ENCODE results near the gene ATG16L1. TPM values are rescaled to one million over a fixed set of nuclear protein-coding genes. Genes with fewer than 3 reads are reported as not detected.
A peak's percentile ranks its signal among the peaks of the same experiment; 100 is the strongest.

Gene ATG16L1
- polyA plus RNA-seq, 3 donors, result 3.3 to 22.9 (median 4.3) TPM

- Histone ChIP-seq H3K27ac (ENCODE audit: low read depth in 1 of 2, low read length in 2 of 2) (no peak overlapping the region), H3K4me2 (replicated peaks; ENCODE audit: extremely low read depth, low read length, poor library complexity, severe bottlenecking) (no peak overlapping the region), H2AFZ (ENCODE audit: insufficient read depth, low read depth, low read length, poor library complexity, severe bottlenecking) (no peak overlapping the region), H3K9me3 (replicated peaks in 1 of 2; ENCODE audit: control insufficient read depth in 1 of 2, insufficient read depth in 1 of 2, low read length in 2 of 2) (no peaks in the 10 kb centered on the region), H3K4me1 (ENCODE audit: control insufficient read depth in 1 of 2, insufficient read depth in 2 of 2, low read length in 2 of 2) (no peaks in the 10 kb centered on the region), H3K27me3 (ENCODE audit: control insufficient read depth in 2 of 2, insufficient read depth in 2 of 2, low read length in 2 of 2) (no peaks in the 10 kb centered on the region), H3K36me3 (replicated peaks in 1 of 2; ENCODE audit: control insufficient read depth in 1 of 2, insufficient read depth in 2 of 2, low read length in 2 of 2) (peaks cover 51 to 57% of the 10 kb centered on the region in 2 donors), H3K4me3 (replicated peaks in 1 of 3; ENCODE audit: low read depth in 2 of 3, low read length in 3 of 3) (no peak overlapping the region), H3K9ac (ENCODE audit: insufficient read depth, low read length, poor library complexity, severe bottlenecking) (no peak overlapping the region), H4K20me1 (ENCODE audit: insufficient read depth, low read length) (no peaks in the 10 kb centered on the region), H3K79me2 (ENCODE audit: insufficient read depth, low read length) (no peaks in the 10 kb centered on the region)
- Mint-ChIP-seq H3K9me3 (no peaks in the 10 kb centered on the region), H3K27ac (peak overlapping the region in 2 of 7 donors; percentile 10 to 17), H3K4me3 (no peak overlapping the region), H3K36me3 (peaks cover 55 to 60% of the 10 kb centered on the region in 2 donors), H3K4me1 (no peaks in the 10 kb centered on the region), H3K27me3 (ENCODE audit: low read depth in 3 of 3) (no peaks in the 10 kb centered on the region)
- intact Hi-C loops (cut with micrococcal nuclease), result no loop called here
- no peak for TF ChIP-seq CTCF (IDR thresholded peaks at IDR 0.05)
- DNase-seq, result no peak
- 92% methylated on average over 5 of the region's 5 CpGs for WGBS (ENCODE audit: insufficient coverage)
These were observed 44.4 kb downstream of the ATG16L1 start for GRCh38 chr2:233295891-233296290.

DNA sequence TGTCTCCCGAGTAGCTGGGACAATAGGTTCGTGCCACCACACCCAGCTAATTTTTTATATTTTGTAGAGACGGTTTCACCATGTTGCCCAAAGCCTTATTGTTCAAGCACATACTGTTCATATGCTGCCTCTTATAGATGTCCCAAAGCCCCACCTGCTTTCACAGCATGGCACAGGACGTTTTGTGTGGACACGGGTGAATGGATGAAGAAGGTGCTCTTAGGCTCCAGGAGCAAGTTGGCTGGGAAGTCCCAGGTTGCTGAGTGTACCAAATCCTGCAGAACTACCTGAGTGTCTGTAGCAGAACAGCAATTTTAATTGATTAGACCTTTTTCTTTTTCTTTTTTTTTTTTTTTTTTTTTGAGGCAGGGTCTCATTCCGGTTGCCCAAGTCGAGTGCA, 45.6 kb downstream of the ATG16L1 start:
- Histone ChIP-seq H3K4me3 (replicated peaks in 1 of 3; ENCODE audit: low read depth in 2 of 3, low read length in 3 of 3) (no peak overlapping the region), H3K27ac (ENCODE audit: low read depth in 1 of 2, low read length in 2 of 2) (no peak overlapping the region), H3K36me3 (replicated peaks in 1 of 2; ENCODE audit: control insufficient read depth in 1 of 2, insufficient read depth in 2 of 2, low read length in 2 of 2) (peaks cover 39 to 45% of the 10 kb centered on the region in 2 donors), H2AFZ (ENCODE audit: insufficient read depth, low read depth, low read length, poor library complexity, severe bottlenecking) (no peak overlapping the region), H4K20me1 (ENCODE audit: insufficient read depth, low read length) (no peaks in the 10 kb centered on the region), H3K4me1 (ENCODE audit: control insufficient read depth in 1 of 2, insufficient read depth in 2 of 2, low read length in 2 of 2) (no peaks in the 10 kb centered on the region), H3K9me3 (replicated peaks in 1 of 2; ENCODE audit: control insufficient read depth in 1 of 2, insufficient read depth in 1 of 2, low read length in 2 of 2) (no peaks in the 10 kb centered on the region), H3K79me2 (ENCODE audit: insufficient read depth, low read length) (no peaks in the 10 kb centered on the region), H3K4me2 (replicated peaks; ENCODE audit: extremely low read depth, low read length, poor library complexity, severe bottlenecking) (no peak overlapping the region), H3K27me3 (ENCODE audit: control insufficient read depth in 2 of 2, insufficient read depth in 2 of 2, low read length in 2 of 2) (no peaks in the 10 kb centered on the region), H3K9ac (ENCODE audit: insufficient read depth, low read length, poor library complexity, severe bottlenecking) (no peak overlapping the region)
- H3K4me1 Mint-ChIP-seq, result no peaks in the 10 kb centered on the region
- intact Hi-C loops (cut with micrococcal nuclease), result no loop called here
- H3K36me3 Mint-ChIP-seq, result peaks cover 43 to 48% of the 10 kb centered on the region in 2 donors
- no peaks in the 10 kb centered on the region for H3K9me3 Mint-ChIP-seq
- H3K4me3 Mint-ChIP-seq, result no peak overlapping the region
- no peak overlapping the region for H3K27ac Mint-ChIP-seq
- no peak for DNase-seq
- TF ChIP-seq CTCF (IDR thresholded peaks at IDR 0.05), result no peak
- WGBS (ENCODE audit: insufficient coverage), result 88% methylated on average over 3 of the region's 7 CpGs
- H3K27me3 Mint-ChIP-seq (ENCODE audit: low read depth in 3 of 3), result no peaks in the 10 kb centered on the region

Measured in CD14-positive monocyte (primary cell).